IPS-18c (cell line): ENCODE measurements around the gene NEDD4L.

Experiments used
- H3K4me3 ChIP-seq: 2 replicates; pipeline ENCODE4 v1.7.0; 2013; ENCODE audit warnings: low read depth, mild to moderate bottlenecking, low read length, moderate library complexity; ENCODE audit not compliant: insufficient read depth
- H3K9me3 ChIP-seq: one replicate; pipeline ENCODE4 v1.6.1; 2013; ENCODE audit warnings: mild to moderate bottlenecking, low read length, moderate library complexity; ENCODE audit not compliant: control insufficient read depth, insufficient read depth

Gene NEDD4L

DNA sequence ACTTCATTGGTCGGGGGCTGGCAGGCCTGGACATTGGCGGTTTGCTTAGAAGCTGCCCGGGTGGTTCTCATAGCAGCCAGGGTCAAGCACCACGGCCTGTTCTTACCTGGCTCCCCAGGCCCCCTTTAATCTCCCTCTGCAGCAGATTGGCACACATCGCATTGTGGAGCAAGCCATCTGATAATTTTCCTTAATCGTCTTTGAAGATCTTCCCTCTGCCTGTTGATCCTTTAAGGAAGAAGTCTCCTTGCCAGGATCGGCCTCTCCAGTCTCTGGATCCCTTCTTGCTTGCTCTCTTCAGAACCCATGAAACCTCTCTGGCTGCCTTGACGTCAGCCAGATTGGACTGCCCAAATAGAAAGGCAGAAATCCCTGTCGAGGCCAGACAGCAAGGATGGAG is 75.8 kb downstream of the NEDD4L start:
- Histone ChIP-seq H3K4me3 (no peak overlapping the region), H3K9me3 (no peaks in the 10 kb centered on the region)

DNA sequence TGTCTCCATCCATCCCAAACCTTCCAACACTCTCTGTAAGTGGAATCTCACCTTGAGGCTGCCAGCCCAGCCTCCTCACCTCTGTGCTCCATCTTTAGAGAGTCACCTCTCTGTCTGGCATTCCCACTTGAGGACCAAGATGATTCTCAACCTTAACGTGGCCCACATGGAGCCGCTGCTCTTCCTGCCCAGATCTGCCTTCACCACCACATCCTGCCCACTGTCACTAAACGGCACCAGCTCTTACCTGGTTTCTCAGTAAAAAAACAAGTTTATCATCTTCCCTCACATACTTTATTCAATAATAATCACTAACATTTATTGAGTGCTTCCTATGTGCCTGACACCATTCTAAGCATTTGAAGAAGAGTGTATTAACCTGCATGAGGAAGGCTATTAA is 80.4 kb downstream of the NEDD4L start:
- no peak overlapping the region for H3K4me3 ChIP-seq
- H3K9me3 ChIP-seq: no peaks in the 10 kb centered on the region

DNA sequence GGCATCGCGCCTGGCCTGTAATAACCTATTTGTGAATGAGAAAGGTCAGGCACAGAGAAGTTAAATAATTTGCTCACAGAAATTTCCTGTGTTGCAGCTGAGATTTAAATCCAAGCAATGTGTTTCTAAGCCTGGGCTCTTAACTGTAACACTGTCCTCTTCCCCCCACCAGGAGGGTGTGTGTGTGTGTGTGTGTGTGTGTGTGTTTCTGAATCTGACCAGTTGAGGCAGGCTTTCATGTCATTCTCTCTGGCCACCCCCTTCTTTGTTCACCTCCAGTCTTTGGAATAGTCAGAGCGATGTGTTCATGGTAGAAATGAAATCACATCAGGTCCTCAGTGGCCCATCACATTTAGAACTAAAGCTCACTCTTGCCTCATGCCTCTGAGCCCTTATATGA is 81.2 kb downstream of the NEDD4L start:
- H3K4me3 ChIP-seq: no peak overlapping the region
- no peaks in the 10 kb centered on the region for H3K9me3 ChIP-seq

DNA sequence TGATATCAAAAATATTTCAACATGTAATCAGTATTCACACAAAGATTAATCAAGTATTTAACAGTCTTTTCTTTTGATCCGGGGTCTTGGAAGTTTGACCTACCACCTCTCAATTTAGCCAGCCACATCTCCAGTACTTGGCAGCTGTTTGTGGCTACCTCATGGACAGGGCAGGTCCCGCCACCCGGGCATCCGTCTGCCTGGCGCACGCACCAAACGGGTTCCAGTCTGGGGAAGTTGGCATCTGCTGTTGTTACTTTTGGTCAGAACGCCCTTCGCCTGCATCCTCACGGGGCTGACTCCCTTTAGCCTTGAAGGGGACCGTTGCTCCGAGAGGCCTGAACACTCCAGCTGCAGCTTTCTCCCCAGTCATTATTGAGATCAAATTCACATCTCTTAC is 81.7 kb downstream of the NEDD4L start:
- H3K4me3 ChIP-seq: no peak overlapping the region
- no peaks in the 10 kb centered on the region for H3K9me3 ChIP-seq

DNA sequence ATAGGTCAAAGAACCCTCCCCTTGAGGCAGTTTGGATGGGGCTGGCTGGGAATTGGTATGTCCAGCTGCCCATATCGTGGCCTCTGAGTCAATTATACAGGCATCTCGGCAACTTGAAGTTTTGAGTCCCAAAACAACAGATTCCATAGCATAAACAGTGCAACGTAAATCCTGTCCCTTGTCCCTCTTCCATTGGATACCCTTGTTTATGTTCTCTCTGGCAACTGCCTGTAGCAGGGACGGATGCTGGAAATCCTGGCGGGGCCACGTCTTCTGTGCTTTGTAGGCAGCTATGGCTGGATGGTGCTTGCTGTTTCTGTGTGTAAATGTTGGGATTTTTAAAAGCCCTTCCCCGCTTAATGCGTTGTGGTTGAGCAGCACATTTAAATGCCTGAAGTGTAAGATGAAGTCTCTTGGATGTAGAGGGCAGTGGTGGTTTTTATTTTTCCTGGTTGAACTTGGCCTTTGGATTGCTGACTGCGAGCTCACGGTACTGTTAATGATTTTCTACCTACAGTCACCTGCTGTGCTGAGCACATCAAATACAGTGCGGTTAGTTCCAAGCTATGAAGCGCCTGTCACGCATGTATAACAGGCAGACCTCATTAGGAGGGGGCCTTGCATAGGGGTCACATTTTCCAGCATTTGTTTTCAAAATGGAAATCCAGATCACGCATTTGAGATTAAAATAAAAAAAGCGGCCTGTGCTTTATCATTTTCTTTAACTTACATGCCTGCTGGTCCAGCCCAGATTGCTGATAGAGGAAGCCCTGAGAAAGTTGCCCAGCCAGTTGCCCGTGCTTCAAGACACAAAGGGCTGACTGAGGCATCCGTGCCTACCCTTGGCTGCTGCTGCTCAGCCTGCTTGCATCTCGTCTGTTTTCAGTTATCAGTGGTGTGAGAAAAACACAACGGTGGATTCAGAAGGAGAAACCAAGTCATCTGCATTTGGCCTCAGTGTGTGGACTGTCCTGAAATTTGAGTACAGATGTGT is 84.7 kb downstream of the NEDD4L start:
- no peaks in the 10 kb centered on the region for H3K9me3 ChIP-seq
- no peak overlapping the region for H3K4me3 ChIP-seq

DNA sequence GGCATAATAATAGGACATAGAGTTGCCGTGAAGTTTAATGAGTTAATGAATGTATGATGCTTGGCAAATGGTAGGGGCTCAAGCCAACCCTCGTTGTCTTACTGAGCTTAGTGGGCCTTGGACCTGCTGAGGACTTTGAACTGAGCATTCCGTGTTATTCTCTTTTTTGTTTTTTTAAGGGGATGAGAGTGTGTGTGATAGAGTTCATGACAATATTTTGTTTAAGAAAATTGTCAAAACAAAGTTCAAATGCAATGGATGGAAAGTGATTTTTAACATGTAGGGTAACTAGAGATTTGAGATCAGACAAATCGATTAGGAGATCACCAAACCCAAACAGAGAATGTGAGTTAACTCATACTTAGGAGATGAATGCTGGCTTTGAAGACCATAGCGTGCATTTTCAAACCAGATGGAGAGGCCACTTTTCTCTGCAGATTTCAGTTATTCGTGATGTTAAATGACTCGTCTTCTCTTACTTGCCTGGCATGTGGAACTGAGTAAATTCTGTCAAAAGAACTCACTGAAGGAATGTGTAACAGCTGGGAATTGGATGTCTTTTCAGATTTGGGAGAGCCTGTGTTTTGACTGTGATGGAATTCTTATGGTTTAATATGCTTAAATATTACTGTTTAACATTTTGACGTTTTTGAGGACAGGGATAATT is 88.7 kb downstream of the NEDD4L start:
- H3K9me3 ChIP-seq: no peaks in the 10 kb centered on the region
- H3K4me3 ChIP-seq: no peak overlapping the region

DNA sequence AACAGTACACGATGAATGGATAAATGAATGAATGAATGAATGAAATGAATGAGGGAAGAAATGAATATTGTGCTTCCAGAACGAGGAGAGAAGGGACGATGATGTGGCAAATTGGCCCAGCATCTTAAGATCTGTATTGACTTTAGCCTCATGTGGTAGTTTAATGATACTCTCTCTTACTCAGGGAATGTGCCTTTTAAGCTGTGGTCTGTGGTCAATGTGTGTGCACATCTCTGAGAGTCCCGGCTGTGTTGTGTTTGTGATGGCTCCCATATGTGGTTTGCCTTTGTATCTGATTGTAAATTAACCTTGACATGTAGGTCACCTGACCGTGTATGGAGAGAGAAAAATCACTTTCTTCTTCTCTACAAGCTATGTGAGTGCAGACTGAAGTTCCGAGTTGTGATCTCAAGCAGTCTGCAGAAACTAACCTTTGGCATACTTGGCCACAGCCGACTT is 91.2 kb downstream of the NEDD4L start:
- Histone ChIP-seq H3K4me3 (no peak overlapping the region), H3K9me3 (no peaks in the 10 kb centered on the region)

DNA sequence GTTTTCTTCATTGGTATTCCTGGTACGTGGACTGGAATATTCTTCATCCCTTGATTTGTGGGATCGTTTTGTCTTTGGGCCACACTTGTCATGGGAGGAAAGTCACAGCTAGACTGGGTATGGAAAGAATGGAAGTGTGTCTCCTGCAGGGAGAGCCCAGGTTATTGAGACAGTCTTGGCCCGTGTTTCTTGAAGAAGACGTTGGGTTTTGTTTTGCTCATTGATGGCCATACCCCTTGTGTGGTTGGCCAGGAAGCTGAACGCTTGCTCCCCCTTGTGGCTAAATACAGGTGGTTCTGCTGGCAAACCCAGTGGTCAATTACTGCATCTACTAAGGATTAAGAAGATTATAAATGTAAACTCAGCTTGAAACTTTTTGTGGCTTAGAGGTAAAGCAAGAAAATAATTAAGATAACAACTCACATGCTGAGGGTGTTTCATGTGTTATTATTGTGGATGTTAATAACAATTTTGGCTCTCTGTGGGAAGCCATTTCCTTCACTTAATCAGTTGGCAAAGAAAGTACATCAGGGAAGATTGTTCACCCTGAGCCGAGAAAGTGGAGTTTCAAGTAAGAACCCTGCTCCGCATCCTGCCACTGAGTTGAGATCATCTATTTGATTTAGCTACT is 91.8 kb downstream of the NEDD4L start:
- no peaks in the 10 kb centered on the region for H3K9me3 ChIP-seq
- no peak overlapping the region for H3K4me3 ChIP-seq

DNA sequence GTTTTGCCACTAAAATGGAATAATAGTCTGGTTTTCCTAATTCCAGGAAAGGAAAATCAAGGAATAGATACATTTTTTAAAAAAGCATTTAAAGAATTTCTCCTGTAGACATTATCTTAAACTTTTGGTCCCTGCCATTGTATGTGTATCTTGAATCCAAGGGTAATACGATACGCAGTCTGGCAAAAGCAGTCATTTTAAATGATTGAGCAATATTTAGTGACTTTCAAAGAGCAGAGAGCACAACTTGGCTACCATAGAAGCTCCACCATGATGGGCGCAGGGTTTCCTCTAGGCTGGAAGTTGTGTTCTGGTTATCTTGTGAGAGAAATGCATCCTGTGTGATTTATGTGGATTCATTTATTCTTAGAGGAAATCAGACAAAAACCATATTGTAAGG is 92.9 kb downstream of the NEDD4L start:
- Histone ChIP-seq H3K9me3 (no peaks in the 10 kb centered on the region), H3K4me3 (no peak overlapping the region)

DNA sequence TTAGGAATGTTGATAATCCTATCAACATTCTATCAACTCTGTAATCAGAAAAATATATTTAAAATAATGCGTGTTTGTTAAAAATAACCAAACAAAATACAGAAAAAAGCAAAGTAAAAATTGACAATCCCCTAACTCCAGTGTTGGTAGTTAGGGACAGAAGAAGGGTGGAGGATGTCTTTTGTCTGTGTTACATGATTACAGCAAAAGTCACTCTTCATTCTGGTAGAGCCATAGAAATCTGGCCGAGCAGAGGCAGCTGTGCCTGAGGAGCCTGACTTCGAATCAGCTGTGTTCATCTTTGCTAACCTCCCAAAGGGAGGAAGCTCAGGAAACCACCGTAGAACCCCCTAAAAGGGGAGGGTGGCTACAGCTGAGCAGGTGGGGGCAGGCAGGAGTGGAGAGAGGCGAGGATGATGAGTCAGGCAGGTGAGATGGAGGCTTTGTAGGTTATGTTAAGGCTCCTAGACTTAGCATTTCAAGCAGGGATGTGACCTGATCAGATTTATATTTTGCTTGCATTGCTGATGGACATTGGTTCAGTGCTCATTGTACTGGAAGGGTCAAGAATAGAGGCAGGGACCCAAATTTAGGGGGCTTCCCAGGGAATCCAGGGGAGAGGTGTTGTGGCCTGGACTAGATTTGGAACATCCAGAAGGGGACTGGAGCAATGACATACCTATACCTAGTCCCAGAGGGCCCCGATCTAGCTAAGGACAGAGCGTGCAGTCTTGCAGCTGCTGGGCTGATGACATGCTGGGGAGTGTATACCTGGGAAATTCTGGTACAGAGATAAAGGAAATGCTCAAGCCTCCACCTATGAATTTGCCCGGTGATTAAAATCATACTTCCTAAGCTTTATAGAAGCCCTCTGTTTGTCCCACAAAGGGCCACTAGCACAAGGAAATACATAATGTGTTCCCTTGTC is 95.7 kb downstream of the NEDD4L start:
- H3K9me3 ChIP-seq: no peaks in the 10 kb centered on the region
- H3K4me3 ChIP-seq: no peak overlapping the region

DNA sequence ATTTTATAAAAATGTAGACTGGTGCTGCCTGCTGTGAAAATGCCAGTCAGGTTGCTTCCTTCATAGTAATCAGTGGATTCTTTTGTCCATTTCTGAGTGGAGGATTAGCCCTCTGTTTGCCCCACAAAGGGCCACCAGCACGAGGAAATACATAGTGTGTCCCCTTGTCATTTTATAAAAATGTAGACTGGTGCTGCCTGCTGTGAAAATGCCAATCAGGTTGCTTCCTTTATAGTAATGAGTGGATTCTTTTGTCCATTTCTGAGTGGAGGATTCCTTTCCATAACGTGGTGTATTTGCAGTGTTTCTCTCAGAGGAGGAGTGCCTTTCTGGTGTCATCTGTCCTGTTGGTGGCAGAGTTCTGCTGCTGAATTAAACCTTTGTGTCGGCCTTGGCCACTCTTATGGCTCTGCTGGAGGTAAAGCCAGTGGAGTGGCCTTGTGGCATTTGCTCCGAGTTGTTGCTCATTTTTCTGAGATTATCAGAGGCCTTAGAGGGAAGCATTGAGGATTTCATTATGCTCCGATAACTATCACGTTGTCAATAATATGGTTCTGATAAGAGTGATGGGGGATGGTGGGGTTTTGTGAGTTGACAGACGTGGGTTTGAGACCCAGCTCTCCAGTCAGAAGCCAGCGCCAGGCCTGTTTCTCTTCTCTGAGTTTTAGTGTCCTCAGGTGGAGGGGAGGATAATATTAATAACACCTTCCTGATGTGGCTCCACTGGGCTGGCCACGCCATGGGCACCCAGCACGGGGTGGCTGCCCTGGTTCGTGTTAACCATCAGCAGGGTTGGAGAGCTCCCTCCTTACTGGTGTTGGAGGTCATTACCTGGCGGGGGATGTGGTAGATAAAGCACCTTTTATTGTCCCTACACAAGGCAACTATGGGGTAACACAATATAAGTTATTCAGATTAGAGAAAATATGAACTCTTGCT is 96.6 kb downstream of the NEDD4L start:
- H3K4me3 ChIP-seq: no peak overlapping the region

DNA sequence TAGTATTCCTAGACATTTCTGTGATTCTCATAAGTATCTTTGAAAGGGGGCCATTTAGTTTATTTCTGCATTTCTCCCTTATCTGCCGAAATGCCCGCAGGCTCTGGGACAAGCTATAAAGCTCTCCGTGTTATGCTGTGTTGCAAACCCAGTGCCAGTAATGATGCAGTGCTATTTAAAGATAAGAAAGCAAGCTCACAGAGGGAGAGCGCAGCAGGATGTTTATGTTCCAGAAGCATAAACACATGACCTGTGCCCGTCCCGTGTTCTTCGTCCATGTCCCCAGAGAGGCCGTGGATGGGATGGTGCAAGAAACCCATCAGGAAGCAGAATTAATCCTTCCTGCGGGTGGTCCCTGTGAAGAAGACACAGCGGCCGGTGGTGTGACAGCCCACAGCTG is 99.4 kb downstream of the NEDD4L start:
- Histone ChIP-seq H3K9me3 (no peaks in the 10 kb centered on the region), H3K4me3 (no peak overlapping the region)

More for the DNA sequence above, 96.6 kb downstream of the NEDD4L start:
- no peaks in the 10 kb centered on the region for H3K9me3 ChIP-seq

DNA sequence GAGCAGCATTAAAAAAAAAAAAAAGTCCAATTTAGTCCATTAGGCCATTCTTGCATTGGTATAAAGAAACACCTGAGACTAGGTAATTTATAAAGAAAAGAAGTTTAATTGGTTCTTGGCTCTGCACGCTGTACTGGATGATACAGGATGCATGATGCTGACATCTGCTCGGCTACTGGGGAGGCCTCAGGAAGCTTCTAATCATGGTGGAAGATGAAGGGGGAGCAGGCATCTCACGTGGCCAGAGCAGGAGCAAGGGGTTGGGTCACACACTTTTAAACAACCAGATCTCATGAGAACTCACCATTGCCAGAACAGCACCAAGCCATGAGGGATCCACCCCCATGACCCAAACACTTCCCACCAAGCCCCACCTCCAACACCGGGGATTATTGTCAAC is 100.1 kb downstream of the NEDD4L start:
- no peaks in the 10 kb centered on the region for H3K9me3 ChIP-seq
- no peak overlapping the region for H3K4me3 ChIP-seq

DNA sequence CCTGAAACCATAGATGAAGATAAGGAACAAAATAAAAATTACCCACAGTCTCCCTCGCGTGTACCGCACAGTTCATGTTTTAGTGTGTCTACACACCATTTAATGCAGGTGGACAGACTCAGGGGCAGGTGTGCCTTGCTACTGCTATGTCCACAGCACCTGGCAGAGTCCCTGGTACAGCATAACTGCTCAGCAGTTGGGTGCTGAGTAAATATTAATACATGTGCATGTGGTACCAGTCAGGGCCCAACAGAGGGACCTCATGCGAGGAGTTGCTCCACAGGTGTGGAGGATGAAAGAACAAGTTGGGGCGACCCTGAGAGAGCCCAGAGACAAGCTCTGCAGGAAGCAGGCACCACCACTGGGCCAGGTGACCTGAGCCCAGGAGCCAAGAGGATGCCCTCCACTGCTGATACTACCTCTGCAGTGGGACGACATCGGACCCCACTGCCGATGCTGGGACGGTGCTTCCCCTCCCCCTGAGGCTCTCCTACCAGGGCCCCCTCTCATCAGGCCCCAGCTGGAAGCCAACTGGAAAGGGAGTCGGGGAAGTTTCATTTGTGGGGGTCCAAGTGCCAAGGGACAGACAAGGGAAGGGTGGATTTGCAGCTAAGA is 100.8 kb downstream of the NEDD4L start:
- no peak overlapping the region for H3K4me3 ChIP-seq
- H3K9me3 ChIP-seq: no peaks in the 10 kb centered on the region

DNA sequence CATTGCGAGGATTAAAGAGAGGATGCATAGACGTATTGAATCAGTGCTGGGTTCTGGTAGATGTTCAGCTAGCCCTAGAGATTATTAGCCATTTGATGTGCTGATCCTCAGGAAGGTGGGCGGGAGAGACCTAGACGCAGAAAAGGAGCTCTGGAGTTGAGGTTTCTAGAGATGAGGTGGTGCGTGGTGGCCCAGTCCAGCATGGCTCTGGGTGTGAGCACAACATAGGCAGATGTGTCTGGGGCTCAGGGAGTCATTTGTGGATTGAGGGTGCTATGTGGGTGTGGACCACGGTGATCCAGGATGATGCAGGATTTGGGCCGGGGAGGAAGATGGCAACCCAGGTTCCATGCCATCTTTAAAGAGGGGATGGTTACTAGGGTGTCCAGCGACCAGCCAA is 102.1 kb downstream of the NEDD4L start:
- no peaks in the 10 kb centered on the region for H3K9me3 ChIP-seq
- no peak overlapping the region for H3K4me3 ChIP-seq
